HG03066 (cell line): ENCODE results near the gene SF3B5.
A peak's percentile ranks its signal among the peaks of the same experiment; 100 is the strongest.
"Not testable (repeated sequence)": the region's sequence is repeated elsewhere in the genome, so short reads cannot be mapped to it uniquely, and the experiment has no call there.

Source experiments
- ATAC-seq: cut with Tn5 transposase; IDR thresholded peaks from one replicate; pipeline ENCODE4 v1.9.1; 2021; ENCODE audit warnings: low read depth; ENCODE audit not compliant: unreplicated experiment

The SF3B5 gene

GRCh38 chr6:144106206-144106605 is 10.8 kb upstream of the SF3B5 start:
- ATAC-seq: no peak

GRCh38 chr6:144104898-144105487 is 9.6 kb upstream of the SF3B5 start:
- peak; percentile 91 for ATAC-seq

GRCh38 chr6:144104488-144104887 is 9.1 kb upstream of the SF3B5 start:
- ATAC-seq: no peak

GRCh38 chr6:144103026-144103563 is 7.7 kb upstream of the SF3B5 start:
- no peak for ATAC-seq

- no peak for ATAC-seq
Measured at GRCh38 chr6:144098993-144099392, 3.6 kb upstream of the SF3B5 start.

GRCh38 chr6:144094731-144095133 is 641 bp downstream of the SF3B5 start:
- no peak for ATAC-seq

- no peak for ATAC-seq
Measured at GRCh38 chr6:144093658-144094057, 1.7 kb downstream of the SF3B5 start.

- no peak for ATAC-seq
Measured at GRCh38 chr6:144093236-144093635, 2.1 kb downstream of the SF3B5 start.

- ATAC-seq: no peak
Measured at GRCh38 chr6:144090384-144090783, 5.0 kb downstream of the SF3B5 start.

GRCh38 chr6:144087789-144088426 is 7.5 kb downstream of the SF3B5 start:
- no peak for ATAC-seq

GRCh38 chr6:144086959-144087358 is 8.4 kb downstream of the SF3B5 start:
- ATAC-seq: no peak

- ATAC-seq: no peak
Measured at GRCh38 chr6:144083172-144083571, 12.2 kb downstream of the SF3B5 start.

- not testable (repeated sequence) for ATAC-seq
Measured at GRCh38 chr6:144082412-144082811, 13.0 kb downstream of the SF3B5 start.

GRCh38 chr6:144077871-144078270 is 17.5 kb downstream of the SF3B5 start:
- no peak for ATAC-seq

- ATAC-seq: no peak
Measured at GRCh38 chr6:144075875-144076274, 19.5 kb downstream of the SF3B5 start.

- ATAC-seq: no peak
Measured at GRCh38 chr6:144075187-144075586, 20.2 kb downstream of the SF3B5 start.

GRCh38 chr6:144073024-144073423 is 22.3 kb downstream of the SF3B5 start:
- no peak for ATAC-seq

GRCh38 chr6:144069506-144069905 is 25.9 kb downstream of the SF3B5 start:
- ATAC-seq: no peak

- ATAC-seq: no peak
Measured at GRCh38 chr6:144068794-144069193, 26.6 kb downstream of the SF3B5 start.

- peak; percentile 32 for ATAC-seq
Measured at GRCh38 chr6:144066741-144067484, 28.5 kb downstream of the SF3B5 start.

GRCh38 chr6:144066255-144066654 is 29.1 kb downstream of the SF3B5 start:
- no peak for ATAC-seq
